SHP77 (cell line): ENCODE results near the gene HGD.
"Not testable (repeated sequence)": the region's sequence is repeated elsewhere in the genome, so short reads cannot be mapped to it uniquely, and the experiment has no call there.

Source experiments
- DNase-seq, 2 experiments: peaks; one replicate each; lab custom pipeline; 2025; lab: John Stamatoyannopoulos, UW

Gene HGD

GRCh38 chr3:120640231-120640630 is 41.8 kb downstream of the HGD start:
- DNase-seq, result no peak

- not testable (repeated sequence) for DNase-seq
Observed at GRCh38 chr3:120638820-120639219, 43.2 kb downstream of the HGD start.

GRCh38 chr3:120637851-120638559 is 44.0 kb downstream of the HGD start:
- DNase-seq, result no peak

- DNase-seq, result no peak
Observed at GRCh38 chr3:120636795-120637401, 45.1 kb downstream of the HGD start.

GRCh38 chr3:120634539-120634938 is 47.5 kb downstream of the HGD start:
- DNase-seq, result no peak

- no peak for DNase-seq
Observed at GRCh38 chr3:120625159-120625586, 56.9 kb downstream of the HGD start.

GRCh38 chr3:120623727-120624093 is 58.3 kb downstream of the HGD start:
- DNase-seq, result no peak

- DNase-seq, result peak; percentile 67 to 79
Observed at GRCh38 chr3:120622870-120623726, 58.9 kb downstream of the HGD start.

GRCh38 chr3:120622457-120622856 is 59.6 kb downstream of the HGD start:
- DNase-seq, result no peak

- DNase-seq, result not testable (repeated sequence)
Observed at GRCh38 chr3:120616745-120617144, 65.3 kb downstream of the HGD start.

- peak in 1 of 2 experiments; percentile 17 for DNase-seq
Observed at GRCh38 chr3:120615847-120616609, 66.0 kb downstream of the HGD start.

GRCh38 chr3:120614765-120615164 is 67.3 kb downstream of the HGD start:
- DNase-seq, result no peak

GRCh38 chr3:120608506-120608905 is 73.5 kb downstream of the HGD start:
- no peak for DNase-seq

- no peak for DNase-seq
Observed at GRCh38 chr3:120604784-120605183, 77.3 kb downstream of the HGD start.

GRCh38 chr3:120604382-120604781 is 77.7 kb downstream of the HGD start:
- no peak for DNase-seq

- DNase-seq, result no peak
Observed at GRCh38 chr3:120602682-120603081, 79.4 kb downstream of the HGD start.

GRCh38 chr3:120601554-120601953 is 80.5 kb downstream of the HGD start:
- no peak for DNase-seq

GRCh38 chr3:120599211-120599610 is 82.8 kb downstream of the HGD start:
- DNase-seq, result no peak

- no peak for DNase-seq
Observed at GRCh38 chr3:120597445-120598049, 84.5 kb downstream of the HGD start.

GRCh38 chr3:120596853-120597223 is 85.2 kb downstream of the HGD start:
- DNase-seq, result no peak

- DNase-seq, result peak; percentile 98
Observed at GRCh38 chr3:120596116-120596852, 85.8 kb downstream of the HGD start, which contains the start of gene NDUFB4. TSS of gene NDUFB4 (plus strand) at chr3:120596336. CDS start at chr3:120596360, 24 bp downstream.
